WTC11 (cell line): ENCODE data around the gene FAM200B. TPM values are rescaled to one million over a fixed set of nuclear protein-coding genes. Genes with fewer than 3 reads are reported as not detected.

Experiments
- ATAC-seq: fragments of 200-7000 bp; cut with Tn5 transposase; 2 replicates; pipeline ENCODE4 v1.10.0; 2021; ENCODE audit warnings: mild to moderate bottlenecking, moderate library complexity
- CTCF ChIA-PET: fragments of 300-600 bp; sonication (Branson Sonifier 250); formaldehyde crosslinking; loops from one replicate; lab custom pipeline; 2021; ENCODE audit warnings: antibody characterized with exemption; lab: Charles Lee
- POLR2A ChIA-PET: fragments of 350-600 bp; sonication (Branson Sonifier 250); formaldehyde crosslinking; loops from one replicate; lab custom pipeline; 2021; ENCODE audit warnings: antibody characterized with exemption; lab: Charles Lee
- DNase-seq: peaks from one replicate; pipeline ENCODE4 v3.0.0; 2021; ENCODE audit warnings: low spot score
- H3K27ac Mint-ChIP-seq: 2 replicates; pipeline ENCODE4 v1.8.0; 2021; ENCODE audit warnings: mixed read lengths
- H3K27me3 Mint-ChIP-seq: 2 replicates; pipeline ENCODE4 v1.8.0; 2021; ENCODE audit warnings: low read depth, mild to moderate bottlenecking, moderate library complexity, mixed read lengths
- H3K36me3 Mint-ChIP-seq: 2 replicates; pipeline ENCODE4 v1.8.0; 2021; ENCODE audit warnings: mixed read lengths
- H3K4me1 Mint-ChIP-seq: 2 replicates; pipeline ENCODE4 v1.8.0; 2022; ENCODE audit warnings: mixed read lengths
- H3K4me3 Mint-ChIP-seq: 2 replicates; pipeline ENCODE4 v1.8.0; 2021; ENCODE audit warnings: mild to moderate bottlenecking, moderate library complexity, mixed read lengths
- H3K9me3 Mint-ChIP-seq: 2 replicates; pipeline ENCODE4 v1.8.0; 2021; ENCODE audit warnings: mixed read lengths
- ATF1 ChIP-seq: sonication (generic); formaldehyde crosslinking; IDR thresholded peaks from 2 replicates; pipeline ENCODE4 v1.8.1; 2023; ENCODE audit warnings: mild to moderate bottlenecking, moderate library complexity, missing genetic modification reagents
- CBFB ChIP-seq: sonication (generic); formaldehyde crosslinking; IDR thresholded peaks from 2 replicates; pipeline ENCODE4 v1.8.1; 2022; ENCODE audit warnings: mild to moderate bottlenecking, low read depth, missing genetic modification reagents
- ELF4 ChIP-seq: sonication (generic); formaldehyde crosslinking; IDR thresholded peaks from 2 replicates; pipeline ENCODE4 v1.8.1; 2022; ENCODE audit warnings: low read depth, mild to moderate bottlenecking, moderate library complexity, missing genetic modification reagents
- EMX1 ChIP-seq: fragments of 250-450 bp; sonication (Bioruptor Pico); IDR thresholded peaks from 2 replicates; pipeline ENCODE4 v1.8.0; 2021; ENCODE audit warnings: mild to moderate bottlenecking
- ETV6 ChIP-seq: sonication (generic); formaldehyde crosslinking; IDR thresholded peaks from 2 replicates; pipeline ENCODE4 v1.8.1; 2022; ENCODE audit warnings: mild to moderate bottlenecking, missing genetic modification reagents
- GRHL2 ChIP-seq: fragments of 250-450 bp; sonication (Bioruptor Pico); IDR thresholded peaks from 2 replicates; pipeline ENCODE4 v1.8.0; 2022; ENCODE audit warnings: mild to moderate bottlenecking, moderate library complexity; ENCODE audit not compliant: insufficient replicate concordance, severe bottlenecking
- HMGA2 ChIP-seq: fragments of 250-450 bp; sonication (Bioruptor Pico); IDR thresholded peaks from 2 replicates; pipeline ENCODE4 v1.4.0; 2021; ENCODE audit warnings: mild to moderate bottlenecking, moderate library complexity
- NFE2L1 ChIP-seq: sonication (generic); formaldehyde crosslinking; IDR thresholded peaks from 2 replicates; pipeline ENCODE4 v1.8.1; 2023; ENCODE audit warnings: missing genetic modification reagents
- SMAD3 ChIP-seq: sonication (generic); formaldehyde crosslinking; IDR thresholded peaks from 2 replicates; pipeline ENCODE4 v1.8.0; 2022; ENCODE audit warnings: missing genetic modification reagents, mild to moderate bottlenecking, borderline replicate concordance
- ZBTB21 ChIP-seq: sonication (generic); formaldehyde crosslinking; IDR thresholded peaks from 2 replicates; pipeline ENCODE4 v1.8.1; 2023; ENCODE audit warnings: mild to moderate bottlenecking, missing genetic modification reagents, borderline replicate concordance
- ZNF263 ChIP-seq: sonication (generic); formaldehyde crosslinking; IDR thresholded peaks from 2 replicates; pipeline ENCODE4 v1.8.1; 2022; ENCODE audit warnings: low read depth, mild to moderate bottlenecking, moderate library complexity, missing genetic modification reagents
- ZNF423 ChIP-seq: fragments of 250-450 bp; sonication (Bioruptor Pico); IDR thresholded peaks from 2 replicates; pipeline ENCODE4 v2.1.2; 2022; ENCODE audit warnings: mild to moderate bottlenecking, moderate library complexity
- ZNF671 ChIP-seq: fragments of 250-450 bp; sonication (Bioruptor Pico); IDR thresholded peaks from 2 replicates; pipeline ENCODE4 v1.8.0; 2021; ENCODE audit warnings: mild to moderate bottlenecking
- total RNA-seq: library from RNA; stranded (reverse); gene quantifications from 3 replicates; pipeline ENCODE4 v1.2.3, GENCODE V29; 2021
- TF ChIP-seq, protein P1 (sequence below): sonication (generic); formaldehyde crosslinking; IDR thresholded peaks from 2 replicates; pipeline ENCODE4 v1.8.0; 2022; ENCODE audit warnings: missing genetic modification reagents
- TF ChIP-seq, protein P2 (sequence below): fragments of 250-450 bp; sonication (Bioruptor Pico); conservative IDR thresholded peaks from 2 replicates; pipeline ENCODE4 v1.9.0; 2021; ENCODE audit warnings: mild to moderate bottlenecking
- TF ChIP-seq, protein P3 (sequence below): sonication (generic); formaldehyde crosslinking; IDR thresholded peaks from 2 replicates; pipeline ENCODE4 v1.8.1; 2023; ENCODE audit warnings: mild to moderate bottlenecking, moderate library complexity, missing genetic modification reagents
- TF ChIP-seq, protein P4 (sequence below): fragments of 200-600 bp; IDR thresholded peaks from 2 replicates; pipeline ENCODE4 v1.8.0; 2022; ENCODE audit warnings: antibody characterized with exemption

FAM200B gene
- total RNA-seq, 1 experiment from 2014 or later, result 28.4 TPM

GRCh38 chr4:15702941-15703403 is 21.3 kb downstream of the FAM200B start, which contains the start of gene BST1 (continued):
- TF ChIP-seq GRHL2 (CRISPR knock-in tag) (no peak), ELF4 (no peak), SMAD3 (CRISPR knock-in tag) (no peak), CBFB (CRISPR knock-in tag) (0 out of 2 replicates have a peak, but pooled peaks have one; percentile 42), ETV6 (peak; percentile 76), ZNF263 (CRISPR knock-in tag) (no peak), EMX1 (CRISPR knock-in tag) (no peak), ZBTB21 (0 out of 2 replicates have a peak, but pooled peaks have one; percentile 42), ATF1 (CRISPR knock-in tag) (no peak), NFE2L1 (0 out of 2 replicates have a peak, but pooled peaks have one; percentile 28)
- TF ChIP-seq, protein P1, sequence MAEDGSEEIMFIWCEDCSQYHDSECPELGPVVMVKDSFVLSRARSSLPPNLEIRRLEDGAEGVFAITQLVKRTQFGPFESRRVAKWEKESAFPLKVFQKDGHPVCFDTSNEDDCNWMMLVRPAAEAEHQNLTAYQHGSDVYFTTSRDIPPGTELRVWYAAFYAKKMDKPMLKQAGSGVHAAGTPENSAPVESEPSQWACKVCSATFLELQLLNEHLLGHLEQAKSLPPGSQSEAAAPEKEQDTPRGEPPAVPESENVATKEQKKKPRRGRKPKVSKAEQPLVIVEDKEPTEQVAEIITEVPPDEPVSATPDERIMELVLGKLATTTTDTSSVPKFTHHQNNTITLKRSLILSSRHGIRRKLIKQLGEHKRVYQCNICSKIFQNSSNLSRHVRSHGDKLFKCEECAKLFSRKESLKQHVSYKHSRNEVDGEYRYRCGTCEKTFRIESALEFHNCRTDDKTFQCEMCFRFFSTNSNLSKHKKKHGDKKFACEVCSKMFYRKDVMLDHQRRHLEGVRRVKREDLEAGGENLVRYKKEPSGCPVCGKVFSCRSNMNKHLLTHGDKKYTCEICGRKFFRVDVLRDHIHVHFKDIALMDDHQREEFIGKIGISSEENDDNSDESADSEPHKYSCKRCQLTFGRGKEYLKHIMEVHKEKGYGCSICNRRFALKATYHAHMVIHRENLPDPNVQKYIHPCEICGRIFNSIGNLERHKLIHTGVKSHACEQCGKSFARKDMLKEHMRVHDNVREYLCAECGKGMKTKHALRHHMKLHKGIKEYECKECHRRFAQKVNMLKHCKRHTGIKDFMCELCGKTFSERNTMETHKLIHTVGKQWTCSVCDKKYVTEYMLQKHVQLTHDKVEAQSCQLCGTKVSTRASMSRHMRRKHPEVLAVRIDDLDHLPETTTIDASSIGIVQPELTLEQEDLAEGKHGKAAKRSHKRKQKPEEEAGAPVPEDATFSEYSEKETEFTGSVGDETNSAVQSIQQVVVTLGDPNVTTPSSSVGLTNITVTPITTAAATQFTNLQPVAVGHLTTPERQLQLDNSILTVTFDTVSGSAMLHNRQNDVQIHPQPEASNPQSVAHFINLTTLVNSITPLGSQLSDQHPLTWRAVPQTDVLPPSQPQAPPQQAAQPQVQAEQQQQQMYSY (CRISPR knock-in tag), result no peak
- TF ChIP-seq, protein P2, sequence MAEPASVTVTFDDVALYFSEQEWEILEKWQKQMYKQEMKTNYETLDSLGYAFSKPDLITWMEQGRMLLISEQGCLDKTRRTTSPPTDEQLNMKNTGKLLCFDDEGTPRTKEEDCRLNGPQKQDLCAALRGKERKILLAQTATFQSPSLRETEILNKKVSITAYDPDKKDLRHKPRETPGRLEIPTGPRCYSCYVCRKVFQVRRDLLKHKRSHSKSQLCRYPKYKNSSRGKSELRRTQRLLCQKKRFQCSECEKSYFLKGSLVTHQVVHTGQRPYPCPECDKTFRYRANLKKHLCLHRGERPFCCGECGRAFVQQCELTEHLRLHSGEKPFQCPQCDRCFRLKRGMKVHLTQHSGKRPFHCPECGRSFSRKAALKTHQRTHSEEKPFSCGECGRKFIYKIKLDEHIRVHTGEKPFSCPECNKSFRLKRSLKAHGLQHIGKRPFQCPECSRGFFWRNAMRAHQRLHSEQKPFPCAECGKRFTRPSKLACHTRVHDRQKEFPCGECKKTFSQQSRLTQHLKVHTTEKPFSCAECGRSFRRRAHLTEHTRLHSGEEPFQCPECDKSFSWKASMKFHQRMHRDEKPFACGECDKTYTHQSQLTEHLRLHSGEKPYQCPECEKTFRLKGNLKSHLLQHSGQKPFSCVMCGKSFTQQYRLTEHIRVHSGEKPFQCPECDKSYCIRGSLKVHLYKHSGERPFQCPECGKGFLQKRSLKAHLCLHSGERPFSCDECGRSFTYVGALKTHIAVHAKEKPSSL (CRISPR knock-in tag), result no peak
- TF ChIP-seq, protein P3, sequence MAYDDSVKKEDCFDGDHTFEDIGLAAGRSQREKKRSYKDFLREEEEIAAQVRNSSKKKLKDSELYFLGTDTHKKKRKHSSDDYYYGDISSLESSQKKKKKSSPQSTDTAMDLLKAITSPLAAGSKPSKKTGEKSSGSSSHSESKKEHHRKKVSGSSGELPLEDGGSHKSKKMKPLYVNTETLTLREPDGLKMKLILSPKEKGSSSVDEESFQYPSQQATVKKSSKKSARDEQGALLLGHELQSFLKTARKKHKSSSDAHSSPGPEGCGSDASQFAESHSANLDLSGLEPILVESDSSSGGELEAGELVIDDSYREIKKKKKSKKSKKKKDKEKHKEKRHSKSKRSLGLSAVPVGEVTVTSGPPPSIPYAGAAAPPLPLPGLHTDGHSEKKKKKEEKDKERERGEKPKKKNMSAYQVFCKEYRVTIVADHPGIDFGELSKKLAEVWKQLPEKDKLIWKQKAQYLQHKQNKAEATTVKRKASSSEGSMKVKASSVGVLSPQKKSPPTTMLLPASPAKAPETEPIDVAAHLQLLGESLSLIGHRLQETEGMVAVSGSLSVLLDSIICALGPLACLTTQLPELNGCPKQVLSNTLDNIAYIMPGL (CRISPR knock-in tag), result 0 out of 2 replicates have a peak, but pooled peaks have one; percentile 35

DNA sequence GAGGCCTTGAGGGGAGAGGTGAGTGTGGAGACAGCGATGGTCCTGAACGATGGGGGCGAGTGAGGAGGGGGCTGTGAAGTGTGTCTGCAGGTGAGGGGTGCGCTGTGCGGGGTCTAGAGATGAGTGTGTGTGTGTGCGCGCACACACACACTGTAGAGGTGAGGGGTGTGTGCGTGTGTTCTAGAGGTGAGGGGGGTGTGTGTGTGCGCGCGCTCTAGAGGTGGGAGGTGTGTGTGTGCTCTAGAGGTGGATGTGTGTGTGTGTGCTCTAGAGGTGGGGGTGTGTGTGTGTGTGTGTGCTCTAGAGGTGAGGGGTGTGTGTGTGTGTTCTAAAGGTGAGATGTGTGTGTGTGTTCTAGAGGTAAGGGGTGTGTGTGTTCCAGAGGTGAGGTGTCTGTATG is 21.8 kb downstream of the FAM200B start:
- DNase-seq, result no peak
- ChIA-PET CTCF (no interaction called here), POLR2A (no interaction called here)
- peaks cover 33% of the 10 kb centered on the region for H3K4me1 Mint-ChIP-seq
- H3K9me3 Mint-ChIP-seq, result peaks cover 14% of the 10 kb centered on the region
- H3K36me3 Mint-ChIP-seq, result peaks cover 8% of the 10 kb centered on the region
- TF ChIP-seq, protein P4, sequence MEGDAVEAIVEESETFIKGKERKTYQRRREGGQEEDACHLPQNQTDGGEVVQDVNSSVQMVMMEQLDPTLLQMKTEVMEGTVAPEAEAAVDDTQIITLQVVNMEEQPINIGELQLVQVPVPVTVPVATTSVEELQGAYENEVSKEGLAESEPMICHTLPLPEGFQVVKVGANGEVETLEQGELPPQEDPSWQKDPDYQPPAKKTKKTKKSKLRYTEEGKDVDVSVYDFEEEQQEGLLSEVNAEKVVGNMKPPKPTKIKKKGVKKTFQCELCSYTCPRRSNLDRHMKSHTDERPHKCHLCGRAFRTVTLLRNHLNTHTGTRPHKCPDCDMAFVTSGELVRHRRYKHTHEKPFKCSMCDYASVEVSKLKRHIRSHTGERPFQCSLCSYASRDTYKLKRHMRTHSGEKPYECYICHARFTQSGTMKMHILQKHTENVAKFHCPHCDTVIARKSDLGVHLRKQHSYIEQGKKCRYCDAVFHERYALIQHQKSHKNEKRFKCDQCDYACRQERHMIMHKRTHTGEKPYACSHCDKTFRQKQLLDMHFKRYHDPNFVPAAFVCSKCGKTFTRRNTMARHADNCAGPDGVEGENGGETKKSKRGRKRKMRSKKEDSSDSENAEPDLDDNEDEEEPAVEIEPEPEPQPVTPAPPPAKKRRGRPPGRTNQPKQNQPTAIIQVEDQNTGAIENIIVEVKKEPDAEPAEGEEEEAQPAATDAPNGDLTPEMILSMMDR, result no peak
- TF ChIP-seq ZNF671 (CRISPR knock-in tag) (no peak), HMGA2 (no peak), ZNF423 (no peak)
- peaks cover 25% of the 10 kb centered on the region for H3K27me3 Mint-ChIP-seq
- peak overlapping the region; percentile 63 for H3K4me3 Mint-ChIP-seq
- no peak overlapping the region for H3K27ac Mint-ChIP-seq
- ATAC-seq, result no peak
